ENCODE measurements around the gene KDM4C. TPM values are rescaled to one million over a fixed set of nuclear protein-coding genes. Genes with fewer than 3 reads are reported as not detected.

The KDM4C gene
- total RNA-seq, 4 donors from 2014 or later: 32.3 to 41.4 (median 35.3) TPM

GRCh38 chr9:6845128-6845826 lies 87.5 kb downstream of the KDM4C start:
- H3K4me3 ChIP-seq (ENCODE audit: low read depth, poor library complexity, severe bottlenecking): no peak overlapping the region
- WGBS, 2 donors: 86 to 89% methylated on average over 8 of the region's 8 CpGs
- DNase-seq (ENCODE audit: low spot score in 2 of 2): no peak
- intact Hi-C loops (cut with DNase I; ENCODE audit: low total_unique reads): no loop called here
- TF ChIP-seq CTCF (IDR thresholded peaks at IDR 0.05): no peak
- no peak for TF ChIP-seq POLR2A (IDR thresholded peaks at IDR 0.05)

GRCh38 chr9:6845880-6846279 lies 88.1 kb downstream of the KDM4C start:
- H3K4me3 ChIP-seq (ENCODE audit: low read depth, poor library complexity, severe bottlenecking): no peak overlapping the region
- DNase-seq (ENCODE audit: low spot score in 2 of 2): no peak
- no peak for TF ChIP-seq CTCF (IDR thresholded peaks at IDR 0.05)
- TF ChIP-seq POLR2A (IDR thresholded peaks at IDR 0.05): no peak
- 53 to 66% methylated on average over 2 of the region's 2 CpGs for WGBS, 2 donors
- intact Hi-C loops (cut with DNase I; ENCODE audit: low total_unique reads): no loop called here

- no peak for DNase-seq (ENCODE audit: low spot score in 2 of 2)
- intact Hi-C loops (cut with DNase I; ENCODE audit: low total_unique reads): no loop called here
- WGBS, 2 donors: 89 to 94% methylated on average over 7 of the region's 7 CpGs
- no peak overlapping the region for H3K4me3 ChIP-seq (ENCODE audit: low read depth, poor library complexity, severe bottlenecking)
- no peak for TF ChIP-seq CTCF (IDR thresholded peaks at IDR 0.05)
- no peak for TF ChIP-seq POLR2A (IDR thresholded peaks at IDR 0.05)
Observed at GRCh38 chr9:6852243-6852963, 94.6 kb downstream of the KDM4C start.

GRCh38 chr9:6855860-6856259 lies 98.1 kb downstream of the KDM4C start:
- intact Hi-C loops (cut with DNase I; ENCODE audit: low total_unique reads): no loop called here
- DNase-seq (ENCODE audit: low spot score in 2 of 2): no peak
- WGBS, 2 donors: 87 to 88% methylated on average over 3 of the region's 3 CpGs
- H3K4me3 ChIP-seq (ENCODE audit: low read depth, poor library complexity, severe bottlenecking): no peak overlapping the region
- TF ChIP-seq CTCF (IDR thresholded peaks at IDR 0.05) (no peak), POLR2A (IDR thresholded peaks at IDR 0.05) (no peak)

GRCh38 chr9:6864102-6864501 lies 106.3 kb downstream of the KDM4C start:
- no peak overlapping the region for H3K4me3 ChIP-seq (ENCODE audit: low read depth, poor library complexity, severe bottlenecking)
- no peak for DNase-seq (ENCODE audit: low spot score in 2 of 2)
- 93 to 96% methylated on average over 1 of the region's 1 CpG for WGBS, 2 donors
- TF ChIP-seq POLR2A (IDR thresholded peaks at IDR 0.05) (no peak), CTCF (IDR thresholded peaks at IDR 0.05) (no peak)
- intact Hi-C loops (cut with DNase I; ENCODE audit: low total_unique reads): no loop called here
